Mesenchymal stem cell (in vitro differentiated cells and primary cell): Measurements from ENCODE around the gene NKD2.

Experiments used
- DNase-seq: peaks from one replicate; pipeline ENCODE4 v3.0.0-alpha.2; 2013
- H2AFZ ChIP-seq: one replicate; pipeline ENCODE4 v1.6.1; 2013; ENCODE audit warnings: low read depth, mild to moderate bottlenecking, control low read depth, inconsistent platforms, low read length, moderate library complexity
- H2AK5ac ChIP-seq: 2 replicates; pipeline ENCODE4 v1.6.1; 2013; ENCODE audit warnings: low read length, moderate library complexity, mild to moderate bottlenecking, inconsistent platforms; ENCODE audit not compliant: severe bottlenecking
- H2BK120ac ChIP-seq: one replicate; pipeline ENCODE4 v1.6.1; 2013; ENCODE audit warnings: low read depth, mild to moderate bottlenecking, inconsistent platforms, low read length, moderate library complexity
- H2BK12ac ChIP-seq, 2 experiments: one replicate each; pipeline ENCODE4 v1.6.1; 2013; ENCODE audit warnings: inconsistent platforms in 2 of 2, low read length in 2 of 2, mild to moderate bottlenecking in 2 of 2, moderate library complexity in 2 of 2, control low read depth in 1 of 2
- H2BK15ac ChIP-seq: one replicate; pipeline ENCODE4 v1.6.1; 2013; ENCODE audit warnings: mild to moderate bottlenecking, low read depth, inconsistent platforms; ENCODE audit not compliant: poor library complexity, severe bottlenecking
- H2BK5ac ChIP-seq: 2 replicates; pipeline ENCODE4 v1.6.1; 2013; ENCODE audit warnings: low read depth, mild to moderate bottlenecking, low read length, control low read depth, inconsistent platforms; ENCODE audit not compliant: poor library complexity, severe bottlenecking
- H3K14ac ChIP-seq, 2 experiments: one replicate each; pipeline ENCODE4 v1.6.1; 2013; ENCODE audit warnings: inconsistent platforms in 2 of 2, low read length in 2 of 2, control low read depth in 1 of 2, mild to moderate bottlenecking in 1 of 2, moderate library complexity in 1 of 2
- H3K18ac ChIP-seq, 2 experiments: one replicate each; pipeline ENCODE4 v1.6.1; 2013; ENCODE audit warnings: inconsistent platforms in 2 of 2, low read length in 2 of 2, control low read depth in 1 of 2, low read depth in 1 of 2, mild to moderate bottlenecking in 1 of 2
- H3K23ac ChIP-seq, 2 experiments: one replicate each; pipeline ENCODE4 v1.6.1; 2013; ENCODE audit warnings: inconsistent platforms in 2 of 2, low read length in 2 of 2, mild to moderate bottlenecking in 2 of 2, moderate library complexity in 2 of 2, control low read depth in 1 of 2
- H3K27ac ChIP-seq: 2 replicates; pipeline ENCODE4 v1.5.1; 2013; ENCODE audit warnings: mild to moderate bottlenecking, moderate library complexity, low read length, control low read depth, inconsistent platforms; ENCODE audit not compliant: poor library complexity, severe bottlenecking
- H3K27me3 ChIP-seq, 2 experiments: 2 replicates each; pipeline versions ENCODE4 v1.6.1 to v1.7.0; 2013; ENCODE audit warnings: low read length in 2 of 2, mild to moderate bottlenecking in 2 of 2, moderate library complexity in 2 of 2, control low read depth in 1 of 2, inconsistent platforms in 1 of 2; ENCODE audit not compliant: control insufficient read depth in 1 of 2, insufficient read depth in 1 of 2
- H3K36me3 ChIP-seq, 2 experiments: 2 replicates each; pipeline versions ENCODE4 v1.6.1 to v1.7.0; 2013; ENCODE audit warnings: low read length in 2 of 2, control low read depth in 1 of 2, inconsistent platforms in 1 of 2, low read depth in 1 of 2, mild to moderate bottlenecking in 1 of 2; ENCODE audit not compliant: insufficient read depth in 2 of 2, control insufficient read depth in 1 of 2
- H3K4ac ChIP-seq, 2 experiments: one replicate each; pipeline ENCODE4 v1.6.1; 2013; ENCODE audit warnings: inconsistent platforms in 2 of 2, low read length in 2 of 2, mild to moderate bottlenecking in 2 of 2, moderate library complexity in 2 of 2, control low read depth in 1 of 2, low read depth in 1 of 2
- H3K4me1 ChIP-seq: 2 replicates; pipeline ENCODE4 v1.6.1; 2013; ENCODE audit warnings: low read depth, low read length, control low read depth; ENCODE audit not compliant: control insufficient read depth, insufficient read depth
- H3K4me2 ChIP-seq: 2 replicates; pipeline ENCODE4 v1.6.1; 2013; ENCODE audit warnings: low read length, mild to moderate bottlenecking, inconsistent platforms; ENCODE audit not compliant: poor library complexity, severe bottlenecking
- H3K4me3 ChIP-seq, 2 experiments: 2 replicates each; pipeline versions ENCODE4 v1.5.1 to v1.7.0; 2013; ENCODE audit warnings: low read length in 2 of 2, mild to moderate bottlenecking in 2 of 2, control low read depth in 1 of 2, low read depth in 1 of 2; ENCODE audit not compliant: insufficient read depth in 1 of 2
- H3K79me1 ChIP-seq: replicated peaks from 2 replicates; pipeline ENCODE4 v1.6.1; 2013; ENCODE audit warnings: mild to moderate bottlenecking, control low read depth, low read length, inconsistent platforms; ENCODE audit not compliant: poor library complexity, severe bottlenecking
- H3K9ac ChIP-seq: 2 replicates; pipeline ENCODE4 v1.7.0; 2013; ENCODE audit warnings: mild to moderate bottlenecking, low read length, moderate library complexity
- H3K9me3 ChIP-seq: 2 replicates; pipeline ENCODE4 v1.7.0; 2013; ENCODE audit warnings: mild to moderate bottlenecking, low read length; ENCODE audit not compliant: control insufficient read depth
- H4K8ac ChIP-seq: one replicate; pipeline ENCODE4 v1.6.1; 2013; ENCODE audit warnings: inconsistent platforms, mild to moderate bottlenecking, low read length, moderate library complexity
- H4K91ac ChIP-seq: one replicate; pipeline ENCODE4 v1.6.1; 2013; ENCODE audit warnings: mild to moderate bottlenecking, low read length, inconsistent platforms
- WGBS: methylation state at CpG from one replicate; pipeline ENCODE4 v1.1.7; 2013; ENCODE audit warnings: mixed read lengths; 5-methylcytosine and 5-hydroxymethylcytosine counted together

NKD2 gene

DNA sequence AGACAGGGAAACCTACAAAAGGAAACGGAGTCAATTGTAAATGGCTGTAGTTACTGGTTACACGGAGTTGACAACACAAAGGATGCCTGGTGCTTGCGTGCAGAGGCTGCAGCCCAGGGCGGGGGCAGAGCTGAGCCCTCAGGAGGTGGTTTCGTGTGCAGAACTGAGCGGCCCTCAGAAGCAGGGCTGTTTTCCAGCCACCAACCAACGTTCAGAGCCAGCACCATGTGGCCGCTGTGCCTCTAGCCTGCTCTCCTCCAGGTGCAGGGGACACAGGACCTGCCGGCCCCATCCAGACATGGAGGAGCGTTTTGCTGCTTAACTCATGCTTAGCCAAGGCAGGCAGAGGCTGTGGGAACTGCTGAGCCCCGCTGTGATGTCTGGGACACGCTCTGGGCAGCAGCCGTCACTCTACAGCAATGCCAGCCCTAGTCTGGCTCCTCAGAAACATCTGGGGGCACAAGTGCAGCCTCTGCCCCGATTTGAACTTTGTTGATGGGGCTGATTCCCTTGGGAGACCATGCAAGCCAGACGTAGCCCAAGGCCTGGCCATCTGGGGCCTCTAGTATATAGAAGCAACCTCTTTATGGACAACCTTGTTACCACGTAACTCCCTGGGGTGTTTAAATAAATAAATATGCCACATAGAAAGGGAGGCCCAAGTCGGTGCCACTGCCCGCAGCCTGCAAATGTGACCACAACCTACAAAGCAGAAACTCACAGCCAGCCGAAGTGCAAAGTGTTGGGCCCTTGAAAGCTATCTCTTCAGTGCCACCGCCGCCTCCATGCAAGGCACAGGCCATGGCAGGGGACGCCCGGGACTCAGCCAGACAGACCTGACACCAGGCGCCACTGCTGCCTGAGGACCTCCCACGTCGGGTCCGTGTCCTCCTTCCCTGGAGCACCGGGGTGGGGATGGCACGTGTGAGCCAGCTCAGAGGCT, 42.1 kb downstream of the NKD2 start:
- Histone ChIP-seq H2BK120ac (no peak overlapping the region), H2BK15ac (no peak overlapping the region), H3K14ac (no peak overlapping the region), H3K79me1 (no peaks in the 10 kb centered on the region), H3K18ac (no peak overlapping the region), H3K4me2 (no peak overlapping the region), H3K23ac (no peak overlapping the region), H3K9ac (no peak overlapping the region), H3K4me3 (no peak overlapping the region), H4K91ac (no peak overlapping the region), H2AFZ (no peak overlapping the region), H3K27me3 (peaks cover 0 to 5% of the 10 kb centered on the region in 2 experiments), H2BK5ac (no peak overlapping the region), H3K9me3 (no peaks in the 10 kb centered on the region), H2BK12ac (no peak overlapping the region), H3K4ac (no peak overlapping the region), H3K27ac (no peak overlapping the region), H3K36me3 (peaks cover 4 to 18% of the 10 kb centered on the region in 2 experiments), H4K8ac (no peak overlapping the region), H3K4me1 (no peaks in the 10 kb centered on the region), H2AK5ac (no peak overlapping the region)
- no peak for DNase-seq
- WGBS = 88% methylated on average over 29 of the region's 29 CpGs

DNA sequence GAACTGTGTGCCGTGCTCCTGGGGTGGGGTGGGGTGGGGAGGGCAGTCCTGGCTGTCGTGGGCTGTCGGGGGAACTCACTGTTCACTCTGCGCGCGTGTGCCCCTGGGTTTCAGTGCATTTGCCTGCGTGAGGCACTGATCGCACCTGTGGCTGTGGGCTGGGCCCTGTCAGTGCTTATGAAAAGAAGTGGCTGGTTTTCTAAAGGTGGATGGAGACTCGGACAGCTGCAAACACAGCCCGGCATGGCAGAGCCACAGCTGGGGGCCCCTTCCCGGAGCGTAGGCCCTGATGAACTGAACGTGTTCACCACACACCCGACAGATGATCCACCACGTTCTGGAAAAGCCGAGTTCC, 42.7 kb downstream of the NKD2 start:
- H3K79me1 ChIP-seq = no peaks in the 10 kb centered on the region
- no peak overlapping the region for H2AFZ ChIP-seq
- no peak overlapping the region for H3K4ac ChIP-seq
- H2AK5ac ChIP-seq = no peak overlapping the region
- no peak overlapping the region for H2BK5ac ChIP-seq
- no peak overlapping the region for H3K23ac ChIP-seq
- no peak overlapping the region for H2BK12ac ChIP-seq
- no peak overlapping the region for H4K8ac ChIP-seq
- H2BK15ac ChIP-seq = no peak overlapping the region
- H3K27me3 ChIP-seq = peaks cover 0 to 5% of the 10 kb centered on the region in 2 experiments
- H3K14ac ChIP-seq = no peak overlapping the region
- H4K91ac ChIP-seq = no peak overlapping the region
- no peak overlapping the region for H3K27ac ChIP-seq
- no peak overlapping the region for H2BK120ac ChIP-seq
- no peak overlapping the region for H3K9ac ChIP-seq
- no peak overlapping the region for H3K18ac ChIP-seq
- H3K36me3 ChIP-seq = peaks cover 4 to 18% of the 10 kb centered on the region in 2 experiments
- no peak overlapping the region for H3K4me2 ChIP-seq
- H3K9me3 ChIP-seq = no peaks in the 10 kb centered on the region
- 96% methylated on average over 16 of the region's 16 CpGs for WGBS
- no peaks in the 10 kb centered on the region for H3K4me1 ChIP-seq
- no peak overlapping the region for H3K4me3 ChIP-seq
- DNase-seq = no peak

DNA sequence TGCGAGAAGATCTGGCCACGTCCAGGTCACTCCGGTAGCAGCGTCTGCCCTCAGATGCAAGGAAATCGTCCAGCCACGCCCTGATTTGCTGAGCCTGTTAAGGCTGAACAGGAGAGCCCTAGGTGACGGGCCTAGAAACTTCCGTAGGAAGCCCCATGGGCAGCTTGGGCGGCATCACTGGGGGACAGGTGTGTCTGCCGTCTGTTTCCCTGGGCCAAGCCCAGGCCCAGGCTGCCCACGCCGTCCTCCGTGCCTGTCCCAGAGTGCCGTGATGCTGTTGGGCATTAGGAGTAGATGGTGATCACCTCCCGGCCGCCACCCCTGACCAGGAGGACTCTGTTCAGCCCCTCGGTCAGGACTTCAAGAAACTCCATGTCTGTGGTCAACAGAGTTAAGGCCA, 43.5 kb downstream of the NKD2 start:
- Histone ChIP-seq H3K4me1 (no peaks in the 10 kb centered on the region), H3K4me3 (no peak overlapping the region), H2BK5ac (no peak overlapping the region), H3K79me1 (no peaks in the 10 kb centered on the region), H2AK5ac (no peak overlapping the region), H3K27me3 (peaks cover 0 to 5% of the 10 kb centered on the region in 2 experiments), H4K8ac (no peak overlapping the region), H3K14ac (no peak overlapping the region), H3K4me2 (no peak overlapping the region), H2BK12ac (no peak overlapping the region), H2BK15ac (no peak overlapping the region), H3K4ac (no peak overlapping the region), H3K18ac (no peak overlapping the region), H2AFZ (no peak overlapping the region), H3K9me3 (no peaks in the 10 kb centered on the region), H4K91ac (no peak overlapping the region), H3K9ac (no peak overlapping the region), H3K36me3 (peaks cover 4 to 18% of the 10 kb centered on the region in 2 experiments), H3K23ac (no peak overlapping the region), H3K27ac (no peak overlapping the region), H2BK120ac (no peak overlapping the region)
- WGBS = 91% methylated on average over 17 of the region's 17 CpGs
- no peak for DNase-seq

GRCh38 chr5:1052641-1053390, 44.2 kb downstream of the NKD2 start:
- H2AK5ac ChIP-seq = no peak overlapping the region
- H4K91ac ChIP-seq = no peak overlapping the region
- no peak overlapping the region for H3K9ac ChIP-seq
- H3K23ac ChIP-seq = no peak overlapping the region
- no peak overlapping the region for H3K14ac ChIP-seq
- no peak overlapping the region for H3K18ac ChIP-seq
- no peak overlapping the region for H3K4me2 ChIP-seq
- no peak overlapping the region for H3K4me3 ChIP-seq
- no peak overlapping the region for H2AFZ ChIP-seq
- no peak overlapping the region for H2BK12ac ChIP-seq
- WGBS = 92% methylated on average over 29 of the region's 29 CpGs
- H3K36me3 ChIP-seq = peaks cover 6 to 18% of the 10 kb centered on the region in 2 experiments
- peaks cover 0 to 5% of the 10 kb centered on the region in 2 experiments for H3K27me3 ChIP-seq
- no peak overlapping the region for H4K8ac ChIP-seq
- no peaks in the 10 kb centered on the region for H3K4me1 ChIP-seq
- no peak overlapping the region for H3K4ac ChIP-seq
- no peak overlapping the region for H2BK120ac ChIP-seq
- H3K79me1 ChIP-seq = no peaks in the 10 kb centered on the region
- H2BK15ac ChIP-seq = no peak overlapping the region
- no peak for DNase-seq
- no peaks in the 10 kb centered on the region for H3K9me3 ChIP-seq
- no peak overlapping the region for H2BK5ac ChIP-seq
- H3K27ac ChIP-seq = no peak overlapping the region
